ENCODE results near the gene NQO1. TPM values are rescaled to one million over a fixed set of nuclear protein-coding genes. Genes with fewer than 3 reads are reported as not detected.

NQO1 gene
- total and polyA plus RNA-seq, 2 of the 13 experiments (the other 11 are each of a cell fraction or from before 2014, with no cell fraction given): 464 to 1,060 TPM

DNA sequence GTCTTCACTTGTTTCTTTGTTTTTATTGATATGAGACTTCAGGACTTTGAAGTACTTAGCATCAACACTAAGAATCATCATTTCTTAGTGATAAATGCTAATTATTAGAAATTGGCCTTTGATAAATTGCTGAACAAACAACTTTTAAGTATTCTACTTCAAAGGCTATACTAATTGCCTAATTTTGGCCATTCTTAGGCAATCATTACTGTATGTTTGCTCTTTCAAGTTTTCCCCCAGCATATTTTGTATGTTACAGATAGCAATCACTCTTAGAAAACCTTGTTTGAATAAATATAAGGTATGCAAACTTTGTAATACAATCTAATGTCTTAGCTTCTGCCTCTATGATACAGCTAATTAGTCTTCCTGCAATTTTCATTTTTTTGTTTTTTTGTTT, 46.0 kb downstream of the NQO1 start (continued):
- TF ChIP-seq RNF2 (conservative IDR thresholded peaks at IDR 0.05; ENCODE audit: low read depth) (no peak), MED13 (CRISPR knock-in tag; IDR thresholded peaks at IDR 0.05) (no peak), ZMYM4 (CRISPR knock-in tag; IDR thresholded peaks at IDR 0.05) (no peak), ZNF558 (CRISPR knock-in tag; IDR thresholded peaks at IDR 0.05; ENCODE audit: borderline replicate concordance) (no peak), ZBTB7B (CRISPR knock-in tag; IDR thresholded peaks at IDR 0.05) (no peak), FOXJ3 (CRISPR knock-in tag; IDR thresholded peaks at IDR 0.05; ENCODE audit: borderline replicate concordance) (peak; percentile 57; the same call in 1 of the 2 replicates), ZNF329 (CRISPR knock-in tag; IDR thresholded peaks at IDR 0.05; ENCODE audit: low read depth) (no peak), NRL (CRISPR knock-in tag; IDR thresholded peaks at IDR 0.05; ENCODE audit: borderline replicate concordance) (no peak), DMAP1 (CRISPR knock-in tag; IDR thresholded peaks at IDR 0.05) (no peak), SNAI1 (CRISPR knock-in tag; IDR thresholded peaks at IDR 0.05; ENCODE audit: borderline replicate concordance) (no peak), ZNF350 (CRISPR knock-in tag; IDR thresholded peaks at IDR 0.05; ENCODE audit: borderline replicate concordance, low read depth) (no peak), SOX5 (CRISPR knock-in tag; IDR thresholded peaks at IDR 0.05; ENCODE audit: borderline replicate concordance) (peak; percentile 50; the same call in 1 of the 2 replicates), ELF4 (CRISPR knock-in tag; IDR thresholded peaks at IDR 0.05; ENCODE audit: borderline replicate concordance) (no peak), ZMYM2 (CRISPR knock-in tag; IDR thresholded peaks at IDR 0.05) (no peak), MLLT10 (CRISPR knock-in tag; IDR thresholded peaks at IDR 0.05) (no peak), MIER2 (CRISPR knock-in tag; IDR thresholded peaks at IDR 0.05) (no peak), ZNF33A (CRISPR knock-in tag; IDR thresholded peaks at IDR 0.05; ENCODE audit: borderline replicate concordance) (no peak)
- TF ChIP-seq, protein P1, sequence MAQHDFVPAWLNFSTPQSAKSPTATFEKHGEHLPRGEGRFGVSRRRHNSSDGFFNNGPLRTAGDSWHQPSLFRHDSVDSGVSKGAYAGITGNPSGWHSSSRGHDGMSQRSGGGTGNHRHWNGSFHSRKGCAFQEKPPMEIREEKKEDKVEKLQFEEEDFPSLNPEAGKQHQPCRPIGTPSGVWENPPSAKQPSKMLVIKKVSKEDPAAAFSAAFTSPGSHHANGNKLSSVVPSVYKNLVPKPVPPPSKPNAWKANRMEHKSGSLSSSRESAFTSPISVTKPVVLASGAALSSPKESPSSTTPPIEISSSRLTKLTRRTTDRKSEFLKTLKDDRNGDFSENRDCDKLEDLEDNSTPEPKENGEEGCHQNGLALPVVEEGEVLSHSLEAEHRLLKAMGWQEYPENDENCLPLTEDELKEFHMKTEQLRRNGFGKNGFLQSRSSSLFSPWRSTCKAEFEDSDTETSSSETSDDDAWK (CRISPR knock-in tag; IDR thresholded peaks at IDR 0.05): no peak
- TF ChIP-seq, protein P2, sequence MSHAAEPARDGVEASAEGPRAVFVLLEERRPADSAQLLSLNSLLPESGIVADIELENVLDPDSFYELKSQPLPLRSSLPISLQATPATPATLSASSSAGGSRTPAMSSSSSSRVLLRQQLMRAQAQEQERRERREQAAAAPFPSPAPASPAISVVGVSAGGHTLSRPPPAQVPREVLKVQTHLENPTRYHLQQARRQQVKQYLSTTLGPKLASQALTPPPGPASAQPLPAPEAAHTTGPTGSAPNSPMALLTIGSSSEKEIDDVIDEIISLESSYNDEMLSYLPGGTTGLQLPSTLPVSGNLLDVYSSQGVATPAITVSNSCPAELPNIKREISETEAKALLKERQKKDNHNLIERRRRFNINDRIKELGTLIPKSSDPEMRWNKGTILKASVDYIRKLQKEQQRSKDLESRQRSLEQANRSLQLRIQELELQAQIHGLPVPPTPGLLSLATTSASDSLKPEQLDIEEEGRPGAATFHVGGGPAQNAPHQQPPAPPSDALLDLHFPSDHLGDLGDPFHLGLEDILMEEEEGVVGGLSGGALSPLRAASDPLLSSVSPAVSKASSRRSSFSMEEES (CRISPR knock-in tag; IDR thresholded peaks at IDR 0.05): no peak
- TF ChIP-seq, protein P3, sequence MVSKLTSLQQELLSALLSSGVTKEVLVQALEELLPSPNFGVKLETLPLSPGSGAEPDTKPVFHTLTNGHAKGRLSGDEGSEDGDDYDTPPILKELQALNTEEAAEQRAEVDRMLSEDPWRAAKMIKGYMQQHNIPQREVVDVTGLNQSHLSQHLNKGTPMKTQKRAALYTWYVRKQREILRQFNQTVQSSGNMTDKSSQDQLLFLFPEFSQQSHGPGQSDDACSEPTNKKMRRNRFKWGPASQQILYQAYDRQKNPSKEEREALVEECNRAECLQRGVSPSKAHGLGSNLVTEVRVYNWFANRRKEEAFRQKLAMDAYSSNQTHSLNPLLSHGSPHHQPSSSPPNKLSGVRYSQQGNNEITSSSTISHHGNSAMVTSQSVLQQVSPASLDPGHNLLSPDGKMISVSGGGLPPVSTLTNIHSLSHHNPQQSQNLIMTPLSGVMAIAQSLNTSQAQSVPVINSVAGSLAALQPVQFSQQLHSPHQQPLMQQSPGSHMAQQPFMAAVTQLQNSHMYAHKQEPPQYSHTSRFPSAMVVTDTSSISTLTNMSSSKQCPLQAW (CRISPR knock-in tag; IDR thresholded peaks at IDR 0.05): no peak
- TF ChIP-seq, protein P4, sequence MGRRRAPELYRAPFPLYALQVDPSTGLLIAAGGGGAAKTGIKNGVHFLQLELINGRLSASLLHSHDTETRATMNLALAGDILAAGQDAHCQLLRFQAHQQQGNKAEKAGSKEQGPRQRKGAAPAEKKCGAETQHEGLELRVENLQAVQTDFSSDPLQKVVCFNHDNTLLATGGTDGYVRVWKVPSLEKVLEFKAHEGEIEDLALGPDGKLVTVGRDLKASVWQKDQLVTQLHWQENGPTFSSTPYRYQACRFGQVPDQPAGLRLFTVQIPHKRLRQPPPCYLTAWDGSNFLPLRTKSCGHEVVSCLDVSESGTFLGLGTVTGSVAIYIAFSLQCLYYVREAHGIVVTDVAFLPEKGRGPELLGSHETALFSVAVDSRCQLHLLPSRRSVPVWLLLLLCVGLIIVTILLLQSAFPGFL (CRISPR knock-in tag; IDR thresholded peaks at IDR 0.05): no peak
- TF ChIP-seq, protein P5, sequence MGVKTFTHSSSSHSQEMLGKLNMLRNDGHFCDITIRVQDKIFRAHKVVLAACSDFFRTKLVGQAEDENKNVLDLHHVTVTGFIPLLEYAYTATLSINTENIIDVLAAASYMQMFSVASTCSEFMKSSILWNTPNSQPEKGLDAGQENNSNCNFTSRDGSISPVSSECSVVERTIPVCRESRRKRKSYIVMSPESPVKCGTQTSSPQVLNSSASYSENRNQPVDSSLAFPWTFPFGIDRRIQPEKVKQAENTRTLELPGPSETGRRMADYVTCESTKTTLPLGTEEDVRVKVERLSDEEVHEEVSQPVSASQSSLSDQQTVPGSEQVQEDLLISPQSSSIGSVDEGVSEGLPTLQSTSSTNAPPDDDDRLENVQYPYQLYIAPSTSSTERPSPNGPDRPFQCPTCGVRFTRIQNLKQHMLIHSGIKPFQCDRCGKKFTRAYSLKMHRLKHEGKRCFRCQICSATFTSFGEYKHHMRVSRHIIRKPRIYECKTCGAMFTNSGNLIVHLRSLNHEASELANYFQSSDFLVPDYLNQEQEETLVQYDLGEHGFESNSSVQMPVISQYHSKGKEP (CRISPR knock-in tag; IDR thresholded peaks at IDR 0.05): no peak
- TF ChIP-seq, protein P6, sequence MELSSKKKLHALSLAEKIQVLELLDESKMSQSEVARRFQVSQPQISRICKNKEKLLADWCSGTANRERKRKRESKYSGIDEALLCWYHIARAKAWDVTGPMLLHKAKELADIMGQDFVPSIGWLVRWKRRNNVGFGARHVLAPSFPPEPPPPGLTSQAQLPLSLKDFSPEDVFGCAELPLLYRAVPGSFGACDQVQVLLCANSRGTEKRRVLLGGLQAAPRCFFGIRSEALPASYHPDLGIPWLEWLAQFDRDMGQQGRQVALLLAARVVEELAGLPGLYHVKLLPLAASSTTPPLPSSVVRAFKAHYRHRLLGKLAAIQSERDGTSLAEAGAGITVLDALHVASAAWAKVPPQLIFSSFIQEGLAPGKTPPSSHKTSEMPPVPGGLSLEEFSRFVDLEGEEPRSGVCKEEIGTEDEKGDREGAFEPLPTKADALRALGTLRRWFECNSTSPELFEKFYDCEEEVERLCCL (CRISPR knock-in tag; IDR thresholded peaks at IDR 0.05; ENCODE audit: borderline replicate concordance): no peak

Measured in HepG2 (cell line).